ENCODE measurements around the gene PTPN23.
"Not testable (repeated sequence)": the region's sequence is repeated elsewhere in the genome, so short reads cannot be mapped to it uniquely, and the experiment has no call there.

Gene PTPN23

DNA sequence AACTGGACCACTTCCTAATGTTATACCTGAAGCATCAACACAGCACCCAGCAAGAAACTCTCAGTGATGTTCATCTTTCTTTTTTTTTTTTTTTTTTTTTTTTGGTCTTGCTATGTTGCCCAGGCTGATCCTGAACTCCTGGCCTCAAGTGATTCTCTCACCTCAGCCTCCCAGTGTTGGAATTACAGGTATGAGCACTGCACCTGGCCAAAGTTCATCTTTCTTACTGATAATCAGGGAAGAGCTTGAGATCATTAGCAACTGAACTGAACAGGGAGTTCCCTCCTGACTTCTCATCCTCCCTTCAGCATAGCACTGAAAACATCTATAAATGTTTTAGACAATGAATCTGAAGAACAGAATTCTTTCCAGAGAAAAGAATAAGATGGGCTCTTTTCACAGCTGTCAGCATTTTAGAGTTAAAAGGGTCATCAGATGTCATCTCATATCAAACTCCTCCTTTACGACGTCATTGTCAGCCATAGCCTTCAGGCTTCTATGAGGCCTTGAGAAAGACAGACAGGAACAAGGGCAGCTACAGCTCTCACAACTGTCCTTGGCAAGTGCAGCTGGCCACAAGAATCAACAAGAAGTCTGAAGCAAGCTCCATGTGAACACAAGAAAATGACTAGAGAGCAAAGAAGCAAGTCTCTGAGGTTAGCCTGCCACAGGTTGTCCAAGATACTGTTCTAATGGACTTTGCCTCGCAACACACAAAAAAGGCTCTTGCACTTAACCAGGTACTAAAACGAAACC lies 61.2 kb downstream of the PTPN23 start:
- no peak for DNase-seq

DNA sequence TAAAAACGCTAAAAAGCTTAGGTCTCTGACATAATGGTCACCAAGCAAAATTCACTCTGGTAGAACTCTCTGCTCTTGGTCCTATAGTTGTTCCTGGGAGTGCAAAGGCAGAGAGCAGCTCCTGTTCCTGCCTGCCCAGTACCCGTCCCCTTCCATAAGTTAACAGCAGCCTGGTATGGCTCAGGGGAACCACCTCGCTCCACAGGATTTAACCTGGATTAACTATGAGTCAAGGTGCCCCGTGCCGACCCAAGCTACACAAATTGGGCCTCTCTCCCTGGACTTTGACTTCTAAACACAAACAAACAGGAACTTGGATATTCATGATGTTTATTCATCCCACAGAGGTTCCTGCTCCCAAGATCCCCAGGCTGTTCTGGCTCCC lies 62.8 kb downstream of the PTPN23 start:
- no peak for DNase-seq

DNA sequence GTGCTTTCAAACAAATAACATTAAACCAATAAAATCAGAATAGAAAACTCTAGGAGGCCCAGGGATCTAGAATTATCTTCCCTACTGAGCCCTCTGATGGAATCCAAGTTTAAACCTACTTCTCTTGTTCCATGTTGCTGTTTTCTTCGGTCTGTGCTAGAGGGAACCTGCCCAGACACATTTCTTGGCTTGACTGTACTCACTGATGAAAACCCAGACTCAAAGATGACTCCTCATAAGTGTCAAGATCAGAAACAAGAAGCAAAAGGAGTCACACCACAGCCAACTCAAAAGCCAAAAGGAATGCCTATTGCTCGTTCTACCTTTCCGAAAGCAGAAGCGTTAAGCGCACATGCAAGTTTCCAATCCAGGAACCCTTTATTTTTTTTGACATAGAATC lies 63.3 kb downstream of the PTPN23 start:
- DNase-seq = no peak

DNA sequence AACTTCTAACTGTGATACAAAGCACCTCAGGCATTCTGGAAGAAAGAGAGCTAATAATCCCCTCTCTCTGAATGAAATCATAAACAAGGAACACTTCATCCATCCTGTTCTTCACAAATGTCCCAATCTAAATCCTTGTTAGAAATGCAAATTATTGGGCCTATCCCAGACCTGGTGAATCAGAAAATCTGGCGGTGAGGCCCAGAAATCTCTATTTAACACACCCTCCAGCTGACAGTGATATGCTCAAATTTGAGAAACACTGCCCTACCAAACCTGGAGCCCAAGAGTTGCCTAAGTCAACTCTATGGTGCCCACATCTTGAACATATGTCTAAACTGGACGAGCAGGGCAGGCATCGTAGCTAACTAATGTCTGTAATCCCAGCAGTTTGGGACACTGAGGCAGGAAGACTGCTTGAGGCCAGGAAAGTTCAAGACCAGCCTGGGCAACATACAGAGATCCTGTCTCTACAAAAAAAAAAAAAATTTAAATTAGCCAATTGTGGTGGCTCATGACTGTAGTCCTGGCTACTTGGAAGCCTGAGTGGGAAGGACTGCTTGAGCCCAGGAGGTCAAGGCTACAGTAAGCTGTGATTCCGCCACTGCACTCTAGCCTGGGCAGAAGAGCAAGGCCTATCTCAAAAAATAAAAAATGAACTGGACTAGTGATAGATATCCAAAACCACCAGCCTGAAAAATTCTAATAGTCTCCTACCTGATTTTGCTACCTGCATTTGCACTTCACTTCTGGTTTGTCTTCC lies 71.8 kb downstream of the PTPN23 start:
- DNase-seq = no peak

DNA sequence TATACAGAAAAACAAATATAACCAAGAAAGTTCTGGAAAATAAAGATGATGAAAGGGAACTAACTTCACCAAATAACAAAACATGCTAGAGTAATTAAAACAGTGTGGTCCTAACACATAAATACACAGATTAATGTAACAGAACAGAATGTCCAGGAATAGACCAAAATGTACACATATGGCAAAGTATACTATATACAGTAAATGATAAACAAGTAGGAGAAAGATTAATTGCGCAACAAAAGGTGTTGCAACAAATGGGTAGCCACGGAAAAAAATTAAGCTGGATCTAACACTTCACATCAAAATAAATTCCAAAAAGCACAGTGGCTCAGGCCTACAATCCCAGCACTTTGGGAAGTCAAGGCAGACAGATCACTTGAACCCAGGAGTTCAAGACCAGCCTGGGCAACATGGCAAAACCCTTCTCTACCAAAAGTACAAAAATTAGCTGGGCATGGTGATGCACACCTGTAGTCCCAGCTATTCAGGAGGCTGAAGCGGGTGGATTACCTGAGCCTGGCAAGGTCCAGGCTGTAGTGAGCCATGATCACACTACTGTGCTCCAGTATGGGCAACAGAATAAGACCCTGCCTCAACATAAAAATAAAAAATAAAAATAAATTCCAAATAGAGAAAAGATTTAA lies 75.1 kb downstream of the PTPN23 start:
- DNase-seq = no peak

DNA sequence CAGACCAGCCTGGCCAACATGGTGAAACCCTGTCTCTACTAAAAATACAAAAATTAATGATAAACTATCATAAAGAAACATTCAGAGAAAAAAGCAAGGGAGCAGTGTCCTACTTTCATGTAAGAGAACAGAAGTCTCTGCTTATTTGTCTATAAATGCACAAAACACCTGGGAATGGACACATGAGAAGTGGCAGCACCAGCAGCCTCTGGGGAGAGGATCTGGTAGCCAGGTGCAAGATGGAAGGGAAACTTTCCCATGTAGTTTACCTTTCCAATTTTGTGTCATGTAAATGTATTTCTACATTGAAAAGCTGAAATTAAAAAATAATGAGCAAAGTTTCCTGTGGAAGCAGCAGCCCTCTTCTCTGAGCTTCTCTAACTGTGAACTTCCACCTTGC lies 76.2 kb downstream of the PTPN23 start:
- no peak for DNase-seq

DNA sequence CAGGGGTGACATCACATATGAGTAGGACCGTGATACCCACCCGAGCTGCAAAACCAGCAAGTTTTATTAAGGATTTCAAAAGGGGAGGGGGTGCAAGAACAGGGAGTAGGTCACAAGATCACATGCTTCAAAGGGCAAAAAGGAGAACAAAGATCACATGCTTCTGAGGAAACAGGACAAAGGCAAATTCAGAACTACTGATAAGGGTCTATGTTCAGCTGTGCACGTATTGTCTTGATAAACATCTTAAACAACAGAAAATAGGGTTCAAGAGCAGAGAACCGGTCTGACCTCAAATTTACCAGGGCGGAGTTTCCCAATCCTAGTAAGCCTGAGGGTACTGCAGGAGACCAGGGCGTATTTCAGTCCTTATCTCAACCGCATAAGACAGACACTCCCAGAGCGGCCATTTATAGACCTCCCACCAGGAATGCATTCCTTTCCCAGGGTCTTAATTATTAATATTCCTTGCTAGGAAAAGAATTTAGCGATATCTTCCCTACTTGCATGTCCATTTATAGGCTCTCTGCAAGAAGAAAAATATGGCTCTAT lies 78.8 kb downstream of the PTPN23 start:
- DNase-seq = not testable (repeated sequence)
